HFFc6 (cell line): ENCODE results near the gene ULK2. TPM values are rescaled to one million over a fixed set of nuclear protein-coding genes. Genes with fewer than 3 reads are reported as not detected.

Experiments
- DNase-seq: peaks from one replicate; pipeline ENCODE4 v3.0.0-alpha.2; 2018
- H3K27ac Mint-ChIP-seq: 2 replicates; pipeline ENCODE4 v1.8.0; 2020; ENCODE audit warnings: mild to moderate bottlenecking, mixed read lengths
- H3K27me3 Mint-ChIP-seq: 2 replicates; pipeline ENCODE4 v1.8.0; 2021; ENCODE audit warnings: mild to moderate bottlenecking, moderate library complexity, mixed read lengths; ENCODE audit not compliant: insufficient read depth
- H3K36me3 Mint-ChIP-seq: 2 replicates; pipeline ENCODE4 v1.8.0; 2021; ENCODE audit warnings: low read depth, mixed read lengths
- H3K4me1 Mint-ChIP-seq: 2 replicates; pipeline ENCODE4 v1.8.0; 2020; ENCODE audit warnings: low read depth, mixed read lengths
- H3K4me3 Mint-ChIP-seq: 2 replicates; pipeline ENCODE4 v1.8.0; 2020; ENCODE audit warnings: mild to moderate bottlenecking, moderate library complexity, mixed read lengths
- H3K9me3 Mint-ChIP-seq: 2 replicates; pipeline ENCODE4 v1.8.0; 2020; ENCODE audit warnings: mild to moderate bottlenecking, mixed read lengths
- CTCF ChIP-seq: fragments of 200-600 bp; sonication (generic); IDR thresholded peaks from 2 replicates; pipeline ENCODE4 v1.5.0; 2021; ENCODE audit warnings: antibody characterized with exemption, mild to moderate bottlenecking
- total RNA-seq, 6 experiments: library from RNA; stranded (reverse); fragmentation: NEBNext Ultra II Directional; extraction: Animal tissue kit (Norgen Biotek cat#: 25700); gene quantifications; 2 replicates in 1 of 6; 3 replicates in 5 of 6; pipeline ENCODE4 v1.2.3, GENCODE V29; 2021

ULK2 gene
- total RNA-seq, 6 experiments from 2014 or later = 4.2 to 10.4 (median 6.3) TPM

GRCh38 chr17:19727501-19728078 lies 140.1 kb downstream of the ULK2 start:
- Mint-ChIP-seq H3K27ac (peak overlapping the region; percentile 51; the same call in 1 of the 2 replicates), H3K36me3 (no peaks in the 10 kb centered on the region), H3K27me3 (peaks cover 7% of the 10 kb centered on the region), H3K4me1 (peaks cover 8% of the 10 kb centered on the region; the same call in 1 of the 2 replicates), H3K9me3 (no peaks in the 10 kb centered on the region), H3K4me3 (no peak overlapping the region)
- DNase-seq = peak; percentile 69
- no peak for TF ChIP-seq CTCF

GRCh38 chr17:19726631-19727376 lies 140.9 kb downstream of the ULK2 start:
- Mint-ChIP-seq H3K4me3 (no peak overlapping the region), H3K27me3 (peaks cover 5% of the 10 kb centered on the region), H3K27ac (no peak overlapping the region; the same call in 1 of the 2 replicates), H3K9me3 (no peaks in the 10 kb centered on the region), H3K36me3 (no peaks in the 10 kb centered on the region), H3K4me1 (peaks cover 8% of the 10 kb centered on the region; the same call in 1 of the 2 replicates)
- TF ChIP-seq CTCF = no peak
- DNase-seq = no peak

- Mint-ChIP-seq H3K36me3 (no peaks in the 10 kb centered on the region), H3K27me3 (peaks cover under 1% of the 10 kb centered on the region), H3K4me3 (no peak overlapping the region), H3K9me3 (no peaks in the 10 kb centered on the region), H3K4me1 (peaks cover 8% of the 10 kb centered on the region; the same call in 1 of the 2 replicates), H3K27ac (no peak overlapping the region)
- no peak for DNase-seq
- no peak for TF ChIP-seq CTCF
These were observed 142.2 kb downstream of the ULK2 start for GRCh38 chr17:19725486-19725885.

GRCh38 chr17:19724501-19725420 lies 143.0 kb downstream of the ULK2 start:
- no peaks in the 10 kb centered on the region for H3K9me3 Mint-ChIP-seq
- H3K27me3 Mint-ChIP-seq = peaks cover 7% of the 10 kb centered on the region
- no peak overlapping the region for H3K4me3 Mint-ChIP-seq
- TF ChIP-seq CTCF = no peak
- peaks cover 8% of the 10 kb centered on the region; the same call in 1 of the 2 replicates for H3K4me1 Mint-ChIP-seq
- DNase-seq = no peak
- no peaks in the 10 kb centered on the region for H3K36me3 Mint-ChIP-seq
- no peak overlapping the region for H3K27ac Mint-ChIP-seq

GRCh38 chr17:19723964-19724363 lies 143.8 kb downstream of the ULK2 start:
- H3K27ac Mint-ChIP-seq = no peak overlapping the region
- no peak for TF ChIP-seq CTCF
- H3K9me3 Mint-ChIP-seq = no peaks in the 10 kb centered on the region
- DNase-seq = no peak
- no peak overlapping the region for H3K4me3 Mint-ChIP-seq
- H3K27me3 Mint-ChIP-seq = peaks cover 7% of the 10 kb centered on the region
- peaks cover 8% of the 10 kb centered on the region; the same call in 1 of the 2 replicates for H3K4me1 Mint-ChIP-seq
- H3K36me3 Mint-ChIP-seq = no peaks in the 10 kb centered on the region
